ENCODE results near the gene CCDC27. TPM values are rescaled to one million over a fixed set of nuclear protein-coding genes. Genes with fewer than 3 reads are reported as not detected.

Gene CCDC27
- total and polyA plus RNA-seq, 2 of the 13 experiments (the other 11 are each of a cell fraction or from before 2014, with no cell fraction given), result not detected

DNA sequence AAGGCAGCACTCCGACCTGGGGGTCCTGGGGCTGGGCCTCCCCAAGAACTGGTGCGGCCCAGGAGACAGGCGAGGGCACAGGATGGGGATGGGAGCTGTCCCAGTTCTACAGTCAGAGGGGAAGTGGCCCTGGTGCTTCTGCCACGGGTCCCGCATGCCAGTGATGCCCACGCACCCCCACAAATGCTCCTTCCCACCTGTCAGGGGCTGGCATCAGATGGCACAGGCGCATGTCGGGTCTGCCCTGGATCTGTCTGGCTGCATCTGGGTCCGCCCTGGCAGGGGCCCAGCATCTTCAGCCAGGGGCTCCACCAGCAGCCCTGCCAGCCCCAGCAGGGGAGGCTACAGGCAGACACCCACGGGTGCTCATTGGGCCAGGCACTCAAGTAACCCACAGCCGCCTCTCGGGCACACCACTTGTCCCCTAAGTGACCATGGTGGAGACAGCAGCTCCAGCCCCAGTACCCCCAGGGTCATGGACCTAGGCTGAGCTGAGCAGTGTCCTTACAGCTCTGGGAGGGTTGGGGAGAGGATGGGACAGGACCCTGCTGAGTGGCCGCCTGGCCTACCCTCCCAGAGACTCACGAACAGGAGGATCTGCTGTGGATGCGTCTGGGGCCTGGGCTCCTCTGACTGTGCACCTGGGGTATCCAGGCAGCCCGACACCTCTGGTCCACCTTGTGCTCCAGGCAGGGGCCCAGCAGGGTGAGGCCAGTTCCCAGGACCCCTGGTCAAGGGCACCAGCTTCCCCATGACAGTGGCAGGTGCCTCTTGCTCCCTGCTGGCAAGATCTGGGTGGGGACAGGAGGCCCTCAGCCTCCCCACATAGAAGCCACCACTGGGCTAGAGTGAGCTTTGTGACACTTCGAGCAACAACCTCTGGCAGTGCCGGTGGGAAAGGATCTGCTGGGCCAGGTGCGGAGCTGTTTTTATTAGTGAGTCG is 25.7 kb downstream of the CCDC27 start (continued):
- TF ChIP-seq, protein P1, sequence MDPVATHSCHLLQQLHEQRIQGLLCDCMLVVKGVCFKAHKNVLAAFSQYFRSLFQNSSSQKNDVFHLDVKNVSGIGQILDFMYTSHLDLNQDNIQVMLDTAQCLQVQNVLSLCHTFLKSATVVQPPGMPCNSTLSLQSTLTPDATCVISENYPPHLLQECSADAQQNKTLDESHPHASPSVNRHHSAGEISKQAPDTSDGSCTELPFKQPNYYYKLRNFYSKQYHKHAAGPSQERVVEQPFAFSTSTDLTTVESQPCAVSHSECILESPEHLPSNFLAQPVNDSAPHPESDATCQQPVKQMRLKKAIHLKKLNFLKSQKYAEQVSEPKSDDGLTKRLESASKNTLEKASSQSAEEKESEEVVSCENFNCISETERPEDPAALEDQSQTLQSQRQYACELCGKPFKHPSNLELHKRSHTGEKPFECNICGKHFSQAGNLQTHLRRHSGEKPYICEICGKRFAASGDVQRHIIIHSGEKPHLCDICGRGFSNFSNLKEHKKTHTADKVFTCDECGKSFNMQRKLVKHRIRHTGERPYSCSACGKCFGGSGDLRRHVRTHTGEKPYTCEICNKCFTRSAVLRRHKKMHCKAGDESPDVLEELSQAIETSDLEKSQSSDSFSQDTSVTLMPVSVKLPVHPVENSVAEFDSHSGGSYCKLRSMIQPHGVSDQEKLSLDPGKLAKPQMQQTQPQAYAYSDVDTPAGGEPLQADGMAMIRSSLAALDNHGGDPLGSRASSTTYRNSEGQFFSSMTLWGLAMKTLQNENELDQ (CRISPR knock-in tag; IDR thresholded peaks at IDR 0.05; ENCODE audit: borderline replicate concordance), result no peak
- TF ChIP-seq RBM22 (optimal IDR thresholded peaks at IDR 0.05; ENCODE audit: low read length) (peak; percentile 33), CBX1 (IDR thresholded peaks at IDR 0.05; ENCODE audit: low read depth) (no peak), ZNF569 (CRISPR knock-in tag; IDR thresholded peaks at IDR 0.05; ENCODE audit: borderline replicate concordance) (no peak), KDM5B (CRISPR knock-in tag; IDR thresholded peaks at IDR 0.05; ENCODE audit: borderline replicate concordance) (0 out of 2 replicates have a peak, but pooled peaks have one; percentile 22), ZNF768 (CRISPR knock-in tag; IDR thresholded peaks at IDR 0.05) (peak; percentile 38), KDM5A (IDR thresholded peaks at IDR 0.05; ENCODE audit: borderline replicate concordance, low read length) (no peak), BHLHE40 (IDR thresholded peaks at IDR 0.05; ENCODE audit: low read length) (no peak), ZC3H13 (CRISPR knock-in tag; IDR thresholded peaks at IDR 0.05) (peak; percentile 12; the same call in 1 of the 2 replicates), AKAP8 (CRISPR knock-in tag; IDR thresholded peaks at IDR 0.05) (peak; percentile 56), ZNF317 (CRISPR knock-in tag; IDR thresholded peaks at IDR 0.05) (no peak), ZNF337 (CRISPR knock-in tag; IDR thresholded peaks at IDR 0.05; ENCODE audit: borderline replicate concordance, low read depth) (no peak), MIER2 (CRISPR knock-in tag; IDR thresholded peaks at IDR 0.05) (no peak)
- TF ChIP-seq, protein P2, sequence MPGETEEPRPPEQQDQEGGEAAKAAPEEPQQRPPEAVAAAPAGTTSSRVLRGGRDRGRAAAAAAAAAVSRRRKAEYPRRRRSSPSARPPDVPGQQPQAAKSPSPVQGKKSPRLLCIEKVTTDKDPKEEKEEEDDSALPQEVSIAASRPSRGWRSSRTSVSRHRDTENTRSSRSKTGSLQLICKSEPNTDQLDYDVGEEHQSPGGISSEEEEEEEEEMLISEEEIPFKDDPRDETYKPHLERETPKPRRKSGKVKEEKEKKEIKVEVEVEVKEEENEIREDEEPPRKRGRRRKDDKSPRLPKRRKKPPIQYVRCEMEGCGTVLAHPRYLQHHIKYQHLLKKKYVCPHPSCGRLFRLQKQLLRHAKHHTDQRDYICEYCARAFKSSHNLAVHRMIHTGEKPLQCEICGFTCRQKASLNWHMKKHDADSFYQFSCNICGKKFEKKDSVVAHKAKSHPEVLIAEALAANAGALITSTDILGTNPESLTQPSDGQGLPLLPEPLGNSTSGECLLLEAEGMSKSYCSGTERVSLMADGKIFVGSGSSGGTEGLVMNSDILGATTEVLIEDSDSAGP (CRISPR knock-in tag; IDR thresholded peaks at IDR 0.05; ENCODE audit: borderline replicate concordance), result peak; percentile 47; the same call in 1 of the 2 replicates
- TF ChIP-seq, protein P3, sequence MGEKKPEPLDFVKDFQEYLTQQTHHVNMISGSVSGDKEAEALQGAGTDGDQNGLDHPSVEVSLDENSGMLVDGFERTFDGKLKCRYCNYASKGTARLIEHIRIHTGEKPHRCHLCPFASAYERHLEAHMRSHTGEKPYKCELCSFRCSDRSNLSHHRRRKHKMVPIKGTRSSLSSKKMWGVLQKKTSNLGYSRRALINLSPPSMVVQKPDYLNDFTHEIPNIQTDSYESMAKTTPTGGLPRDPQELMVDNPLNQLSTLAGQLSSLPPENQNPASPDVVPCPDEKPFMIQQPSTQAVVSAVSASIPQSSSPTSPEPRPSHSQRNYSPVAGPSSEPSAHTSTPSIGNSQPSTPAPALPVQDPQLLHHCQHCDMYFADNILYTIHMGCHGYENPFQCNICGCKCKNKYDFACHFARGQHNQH (CRISPR knock-in tag; IDR thresholded peaks at IDR 0.05), result no peak
- TF ChIP-seq, protein P4, sequence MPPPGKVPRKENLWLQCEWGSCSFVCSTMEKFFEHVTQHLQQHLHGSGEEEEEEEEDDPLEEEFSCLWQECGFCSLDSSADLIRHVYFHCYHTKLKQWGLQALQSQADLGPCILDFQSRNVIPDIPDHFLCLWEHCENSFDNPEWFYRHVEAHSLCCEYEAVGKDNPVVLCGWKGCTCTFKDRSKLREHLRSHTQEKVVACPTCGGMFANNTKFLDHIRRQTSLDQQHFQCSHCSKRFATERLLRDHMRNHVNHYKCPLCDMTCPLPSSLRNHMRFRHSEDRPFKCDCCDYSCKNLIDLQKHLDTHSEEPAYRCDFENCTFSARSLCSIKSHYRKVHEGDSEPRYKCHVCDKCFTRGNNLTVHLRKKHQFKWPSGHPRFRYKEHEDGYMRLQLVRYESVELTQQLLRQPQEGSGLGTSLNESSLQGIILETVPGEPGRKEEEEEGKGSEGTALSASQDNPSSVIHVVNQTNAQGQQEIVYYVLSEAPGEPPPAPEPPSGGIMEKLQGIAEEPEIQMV (CRISPR knock-in tag; IDR thresholded peaks at IDR 0.05; ENCODE audit: low read depth), result peak; percentile 16; the same call in 1 of the 2 replicates
- TF ChIP-seq, protein P5, sequence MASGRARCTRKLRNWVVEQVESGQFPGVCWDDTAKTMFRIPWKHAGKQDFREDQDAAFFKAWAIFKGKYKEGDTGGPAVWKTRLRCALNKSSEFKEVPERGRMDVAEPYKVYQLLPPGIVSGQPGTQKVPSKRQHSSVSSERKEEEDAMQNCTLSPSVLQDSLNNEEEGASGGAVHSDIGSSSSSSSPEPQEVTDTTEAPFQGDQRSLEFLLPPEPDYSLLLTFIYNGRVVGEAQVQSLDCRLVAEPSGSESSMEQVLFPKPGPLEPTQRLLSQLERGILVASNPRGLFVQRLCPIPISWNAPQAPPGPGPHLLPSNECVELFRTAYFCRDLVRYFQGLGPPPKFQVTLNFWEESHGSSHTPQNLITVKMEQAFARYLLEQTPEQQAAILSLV (CRISPR knock-in tag; IDR thresholded peaks at IDR 0.05; ENCODE audit: borderline replicate concordance), result 0 out of 2 replicates have a peak, but pooled peaks have one; percentile 28
- TF ChIP-seq, protein P6, sequence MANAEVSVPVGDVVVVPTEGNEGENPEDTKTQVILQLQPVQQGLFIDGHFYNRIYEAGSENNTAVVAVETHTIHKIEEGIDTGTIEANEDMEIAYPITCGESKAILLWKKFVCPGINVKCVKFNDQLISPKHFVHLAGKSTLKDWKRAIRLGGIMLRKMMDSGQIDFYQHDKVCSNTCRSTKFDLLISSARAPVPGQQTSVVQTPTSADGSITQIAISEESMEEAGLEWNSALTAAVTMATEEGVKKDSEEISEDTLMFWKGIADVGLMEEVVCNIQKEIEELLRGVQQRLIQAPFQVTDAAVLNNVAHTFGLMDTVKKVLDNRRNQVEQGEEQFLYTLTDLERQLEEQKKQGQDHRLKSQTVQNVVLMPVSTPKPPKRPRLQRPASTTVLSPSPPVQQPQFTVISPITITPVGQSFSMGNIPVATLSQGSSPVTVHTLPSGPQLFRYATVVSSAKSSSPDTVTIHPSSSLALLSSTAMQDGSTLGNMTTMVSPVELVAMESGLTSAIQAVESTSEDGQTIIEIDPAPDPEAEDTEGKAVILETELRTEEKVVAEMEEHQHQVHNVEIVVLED (CRISPR knock-in tag; IDR thresholded peaks at IDR 0.05; ENCODE audit: borderline replicate concordance), result no peak
